HCT116 (cell line): ENCODE data around the gene NXPH1. TPM values are rescaled to one million over a fixed set of nuclear protein-coding genes. Genes with fewer than 3 reads are reported as not detected.

ENCODE experiments used
- ATAC-seq: fragments of 200-7000 bp; cut with Tn5 transposase; 2 replicates; pipeline ENCODE4 v1.9.1; 2020; ENCODE audit warnings: mild to moderate bottlenecking, moderate library complexity
- BruUV-seq: library from RNA; stranded (reverse); fragments of 400-500 nt; replicated peaks from 2 replicates; lab custom pipeline; 2021; lab: Mats Ljungman, UMichigan
- CTCF ChIA-PET: fragments of 300-600 bp; sonication (Branson Sonifier 250); formaldehyde crosslinking; loops from one replicate; lab custom pipeline; 2021; ENCODE audit warnings: antibody characterized with exemption; lab: Charles Lee
- POLR2A ChIA-PET: fragments of 300-600, 350-600 bp; sonication (Branson Sonifier 250); formaldehyde crosslinking; loops from one replicate; lab custom pipeline; 2021; ENCODE audit warnings: antibody characterized with exemption; lab: Charles Lee
- RAD21 ChIA-PET, 2 experiments: fragments of 300-600 bp; sonication (Branson Sonifier 250); formaldehyde crosslinking; loops; one replicate each; lab custom pipeline; 2023; ENCODE audit warnings: low total read pairs in 2 of 2; ENCODE audit not compliant: uncharacterized antibody in 2 of 2, unreplicated experiment in 2 of 2, low non-redundant PET in 1 of 2; lab: Charles Lee
- DNase-seq: peaks from one replicate; pipeline ENCODE4 v3.0.0-alpha.2; 2010; ENCODE audit warnings: low read depth, low spot score
- H2AFZ ChIP-seq: fragments of 200-600 bp; shearing (Covaris generic), sonication (generic); 2 replicates; pipeline ENCODE4 v1.6.1; 2017; ENCODE audit warnings: low read depth, mixed run types, mixed read lengths, antibody characterized with exemption, low read length; ENCODE audit not compliant: poor library complexity, severe bottlenecking
- H3K27ac ChIP-seq: 2 replicates; pipeline ENCODE4 v1.5.1; 2012; ENCODE audit warnings: low read depth, low read length
- H3K27me3 ChIP-seq: fragments of 200-600 bp; sonication (generic); 2 replicates; pipeline ENCODE4 v1.6.1; 2016; ENCODE audit warnings: mixed run types, low read length, mixed read lengths; ENCODE audit not compliant: insufficient read depth
- H3K36me3 ChIP-seq, 2 experiments: fragments of 200-500 bp in 1 of 2; fragments of 200-600 bp in 1 of 2; sonication (Bioruptor generic) in 1 of 2; sonication (generic) in 1 of 2; 2 replicates each; pipeline versions ENCODE4 v1.5.1 to v1.6.1; 2014 to 2016; ENCODE audit warnings: low read length in 2 of 2, inconsistent platforms in 1 of 2, mixed read lengths in 1 of 2, mixed run types in 1 of 2; ENCODE audit not compliant: insufficient read depth in 2 of 2, control insufficient read depth in 1 of 2
- H3K4me1 ChIP-seq, 2 experiments: fragments of 200-600 bp in 1 of 2; sonication (generic) in 1 of 2; 2 replicates each; pipeline versions ENCODE4 v1.5.1 to v1.6.1; 2012 to 2017; ENCODE audit warnings: low read length in 2 of 2, inconsistent platforms in 1 of 2, mild to moderate bottlenecking in 1 of 2, mixed read lengths in 1 of 2, mixed run types in 1 of 2, moderate library complexity in 1 of 2; ENCODE audit not compliant: insufficient read depth in 2 of 2, control insufficient read depth in 1 of 2
- H3K4me2 ChIP-seq: fragments of 200-600 bp; sonication (generic); 2 replicates; pipeline ENCODE4 v1.6.1; 2017; ENCODE audit warnings: mixed run types, low read length, mixed read lengths
- H3K4me3 ChIP-seq, 2 experiments: fragments of 200-600 bp in 1 of 2; sonication (generic) in 1 of 2; replicated peaks in 1 of 2; 2 replicates each; pipeline ENCODE4 v1.5.1; 2011 to 2016; ENCODE audit warnings: low read length in 2 of 2, control low read depth in 1 of 2, low read depth in 1 of 2, mild to moderate bottlenecking in 1 of 2, mixed read lengths in 1 of 2, mixed run types in 1 of 2
- H3K79me2 ChIP-seq: fragments of 200-600 bp; sonication (generic); 2 replicates; pipeline ENCODE4 v1.6.1; 2017; ENCODE audit warnings: mild to moderate bottlenecking, mixed run types, low read length, moderate library complexity, mixed read lengths; ENCODE audit not compliant: insufficient read depth
- H3K9ac ChIP-seq: fragments of 200-600 bp; sonication (generic); 2 replicates; pipeline ENCODE4 v1.6.1; 2016; ENCODE audit warnings: low read length, mixed read lengths
- H3K9me2 ChIP-seq: fragments of 200-600 bp; sonication (generic), shearing (Covaris generic); 2 replicates; pipeline ENCODE4 v1.6.1; 2017; ENCODE audit warnings: mixed run types, mild to moderate bottlenecking, moderate library complexity; ENCODE audit not compliant: insufficient read depth
- H3K9me3 ChIP-seq, 2 experiments: fragments of 200-500 bp in 1 of 2; fragments of 200-600 bp in 1 of 2; sonication (Bioruptor generic) in 1 of 2; sonication (generic) in 1 of 2; 2 replicates each; pipeline ENCODE4 v1.6.1; 2014 to 2017; ENCODE audit warnings: low read length in 2 of 2, mixed read lengths in 2 of 2, inconsistent platforms in 1 of 2, low read depth in 1 of 2, mild to moderate bottlenecking in 1 of 2, mixed run types in 1 of 2, moderate library complexity in 1 of 2; ENCODE audit not compliant: control insufficient read depth in 1 of 2, insufficient read depth in 1 of 2
- H4K20me1 ChIP-seq: fragments of 200-600 bp; sonication (generic), shearing (Covaris generic); 2 replicates; pipeline ENCODE4 v1.6.1; 2017; ENCODE audit warnings: mixed run types, mild to moderate bottlenecking, moderate library complexity; ENCODE audit not compliant: insufficient read depth
- CTCF ChIP-seq, 3 experiments: fragments of 200-600 bp in 1 of 3; sonication (generic) in 1 of 3; IDR thresholded peaks in 2 of 3; conservative IDR thresholded peaks in 1 of 3; 2 replicates each; pipeline ENCODE4 v1.5.1; 2012 to 2017; ENCODE audit warnings: low read depth in 2 of 3, low read length in 2 of 3, antibody characterized with exemption in 1 of 3, borderline replicate concordance in 1 of 3, control low read depth in 1 of 3, mild to moderate bottlenecking in 1 of 3, mixed read lengths in 1 of 3, mixed run types in 1 of 3, moderate library complexity in 1 of 3; ENCODE audit not compliant: insufficient read depth in 1 of 3
- EZH2 ChIP-seq: fragments of 200-600 bp; sonication (generic); IDR thresholded peaks from 2 replicates; pipeline ENCODE4 v1.6.1; 2017; ENCODE audit warnings: antibody characterized with exemption, mixed run types
- POLR2A ChIP-seq: IDR thresholded peaks from 2 replicates; pipeline ENCODE4 v1.7.0; 2011; ENCODE audit warnings: borderline replicate concordance; ENCODE audit not compliant: insufficient read depth, insufficient read length; ENCODE audit errors: extremely low read depth
- POLR2AphosphoS5 ChIP-seq: IDR thresholded peaks from 2 replicates; pipeline ENCODE4 v1.6.1; 2011; ENCODE audit warnings: mild to moderate bottlenecking, low read depth, low read length, moderate library complexity
- RAD21 ChIP-seq: IDR thresholded peaks from 2 replicates; pipeline ENCODE4 v1.6.1; 2012; ENCODE audit warnings: low read depth, mild to moderate bottlenecking
- SIN3A ChIP-seq: IDR thresholded peaks from 2 replicates; pipeline ENCODE4 v1.6.1; 2012; ENCODE audit warnings: low read depth
- intact Hi-C: fragments of 100-400 bp; cut with micrococcal nuclease; formaldehyde crosslinking; loops from 2 replicates; pipeline ENCODE4 v1.10.0; 2022
- total RNA-seq: library from RNA; stranded (reverse); gene quantifications from one replicate; pipeline ENCODE4 v1.2.1, GENCODE V29; 2021; ENCODE audit not compliant: unreplicated experiment

Gene NXPH1
- total RNA-seq, 1 experiment from 2014 or later, result 0.17 TPM

- H3K4me3 ChIP-seq, result no peak overlapping the region
- TF ChIP-seq POLR2A (no peak), EZH2 (no peak), CTCF (IDR thresholded peaks at IDR 0.05 in 2 of 3, conservative IDR thresholded peaks at IDR 0.05 in 1 of 3; ENCODE audit: borderline replicate concordance in 1 of 3, insufficient read depth in 1 of 3, low read depth in 2 of 3, low read length in 2 of 3) (no peak)
Observed at GRCh38 chr7:8668627-8669500, 235.5 kb downstream of the NXPH1 start.

GRCh38 chr7:8669501-8669851 is 236.1 kb downstream of the NXPH1 start:
- ATAC-seq (no peak), DNase-seq (no peak)
- Histone ChIP-seq H3K36me3 (no peaks in the 10 kb centered on the region), H3K79me2 (no peaks in the 10 kb centered on the region), H3K4me1 (no peaks in the 10 kb centered on the region), H4K20me1 (no peaks in the 10 kb centered on the region; the same call in 1 of the 2 replicates), H3K9me3 (no peaks in the 10 kb centered on the region; a peak in 1 of 4 replicates), H3K4me3 (no peak overlapping the region), H3K9ac (no peak overlapping the region), H2AFZ (no peak overlapping the region), H3K9me2 (no peaks in the 10 kb centered on the region), H3K27ac (no peak overlapping the region), H3K4me2 (no peak overlapping the region), H3K27me3 (no peaks in the 10 kb centered on the region)
- no TSS peak for BruUV-seq
- ChIA-PET CTCF (no interaction called here), RAD21 (no interaction called here), POLR2A (no interaction called here)
- no peak for TF ChIP-seq SIN3A
- TF ChIP-seq POLR2AphosphoS5, result no peak
- no peak for TF ChIP-seq RAD21
- intact Hi-C loops, result no loop called here

More at GRCh38 chr7:8668627-8669500, 235.5 kb downstream of the NXPH1 start:
- ATAC-seq (no peak), DNase-seq (no peak)
- Histone ChIP-seq H3K9ac (no peak overlapping the region), H2AFZ (no peak overlapping the region), H4K20me1 (no peaks in the 10 kb centered on the region; the same call in 1 of the 2 replicates), H3K9me3 (no peaks in the 10 kb centered on the region; a peak in 1 of 4 replicates), H3K4me1 (no peaks in the 10 kb centered on the region), H3K27ac (no peak overlapping the region), H3K79me2 (no peaks in the 10 kb centered on the region), H3K4me2 (no peak overlapping the region), H3K9me2 (no peaks in the 10 kb centered on the region), H3K36me3 (no peaks in the 10 kb centered on the region), H3K27me3 (no peaks in the 10 kb centered on the region)
- POLR2A ChIA-PET, result no interaction called here
- intact Hi-C loops, result no loop called here
- CTCF ChIA-PET, result no interaction called here
- no TSS peak for BruUV-seq
- RAD21 ChIA-PET, result no interaction called here
